Kasumi-1 (cell line): ENCODE results near the gene NUP50.

ENCODE experiments used
- DNase-seq, 2 experiments: peaks; one replicate each; lab custom pipeline; 2025; lab: John Stamatoyannopoulos, UW

Gene NUP50

DNA sequence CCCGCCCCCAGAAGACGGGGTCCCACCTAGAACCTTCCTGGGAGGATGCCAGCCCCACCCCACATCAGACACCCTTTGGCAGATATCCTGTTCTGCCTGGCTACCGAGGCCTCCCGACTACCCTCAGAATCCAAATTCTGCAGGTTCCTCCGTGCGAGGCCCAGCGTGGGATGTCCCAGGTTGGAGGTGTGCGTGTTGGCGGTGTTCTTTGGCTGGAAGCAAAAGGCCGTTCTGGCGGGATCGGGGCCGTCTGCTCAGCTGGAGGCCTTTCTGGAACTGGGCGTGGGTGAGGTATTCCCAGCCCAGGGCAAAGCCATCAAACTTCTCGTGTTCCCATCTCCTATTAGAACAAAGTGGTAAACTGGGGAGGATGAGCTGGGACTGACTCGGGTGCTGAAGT lies 32.6 kb downstream of the NUP50 start:
- no peak for DNase-seq

DNA sequence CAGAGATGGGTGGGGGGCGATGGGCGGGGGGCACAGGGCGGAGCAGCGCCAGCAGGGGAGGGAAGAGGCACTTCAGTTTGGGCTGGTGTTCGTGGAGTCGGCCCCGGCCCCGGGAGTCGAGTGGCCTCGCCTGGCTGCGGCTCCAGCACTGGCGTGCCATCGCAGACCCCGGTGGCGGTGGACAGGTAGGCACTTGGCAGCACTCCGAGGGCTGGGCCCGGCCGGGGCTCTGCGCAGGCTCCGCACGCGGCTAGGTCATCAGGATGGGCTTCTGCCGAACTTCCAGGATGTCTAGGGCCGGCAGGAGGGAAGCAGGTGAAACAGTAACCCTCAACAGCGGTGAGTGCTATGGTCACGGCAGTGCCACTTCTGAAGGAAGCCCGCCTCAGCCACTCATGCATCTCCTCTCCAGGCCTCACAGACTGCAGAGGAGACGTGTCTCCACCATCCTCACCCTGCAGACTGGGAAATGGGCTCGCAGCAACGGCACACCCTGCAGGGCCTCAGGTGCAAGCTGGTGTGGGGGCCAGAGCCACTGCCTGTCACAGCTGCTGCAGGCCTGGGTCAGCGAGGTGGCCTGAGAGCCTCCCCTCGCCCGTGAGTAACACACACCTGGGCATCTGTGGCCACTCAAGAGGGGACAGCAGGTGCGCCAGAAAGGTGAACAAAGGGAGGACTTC lies 33.3 kb downstream of the NUP50 start:
- no peak for DNase-seq

DNA sequence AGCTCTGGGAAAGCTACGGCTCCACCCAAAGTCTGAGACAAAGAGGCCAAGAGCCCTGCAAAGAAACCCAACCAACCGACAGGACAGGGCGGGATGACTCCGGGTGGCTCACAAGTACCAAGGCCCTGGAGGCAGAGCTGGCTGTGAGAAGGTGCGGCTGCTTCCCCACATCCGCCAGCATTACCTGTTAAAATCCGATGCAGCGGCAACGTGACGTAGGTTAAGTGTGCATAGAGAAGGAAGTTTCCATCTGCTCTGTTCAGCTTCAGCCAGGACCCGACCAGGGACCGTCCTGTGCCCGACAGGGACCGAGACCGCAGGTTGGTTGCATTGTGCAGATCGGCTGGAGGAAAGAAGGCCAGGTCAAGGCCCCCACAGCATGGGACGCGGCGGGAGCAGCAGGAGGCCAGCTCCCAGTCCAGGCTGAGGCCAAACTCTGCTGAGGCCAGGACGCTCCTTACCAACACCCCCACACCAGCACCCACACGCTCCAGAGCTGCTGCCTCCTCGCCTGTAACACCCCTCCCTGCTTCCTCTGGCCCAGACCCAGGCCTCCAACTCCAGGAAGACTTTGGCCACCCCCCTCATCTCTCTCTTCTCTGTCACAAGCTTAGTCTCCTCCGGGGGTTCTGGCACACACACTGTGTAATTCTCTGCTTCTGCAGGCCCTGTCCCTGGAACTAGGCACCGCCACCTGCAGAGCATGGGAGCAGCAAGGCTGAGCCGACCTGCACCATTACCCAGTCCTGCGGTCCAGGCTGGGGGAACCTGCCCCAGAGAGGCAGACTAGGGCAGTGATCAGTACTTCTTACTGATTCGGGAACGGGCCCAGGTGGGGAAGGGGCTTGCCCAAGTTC lies 34.1 kb downstream of the NUP50 start:
- DNase-seq, result no peak

DNA sequence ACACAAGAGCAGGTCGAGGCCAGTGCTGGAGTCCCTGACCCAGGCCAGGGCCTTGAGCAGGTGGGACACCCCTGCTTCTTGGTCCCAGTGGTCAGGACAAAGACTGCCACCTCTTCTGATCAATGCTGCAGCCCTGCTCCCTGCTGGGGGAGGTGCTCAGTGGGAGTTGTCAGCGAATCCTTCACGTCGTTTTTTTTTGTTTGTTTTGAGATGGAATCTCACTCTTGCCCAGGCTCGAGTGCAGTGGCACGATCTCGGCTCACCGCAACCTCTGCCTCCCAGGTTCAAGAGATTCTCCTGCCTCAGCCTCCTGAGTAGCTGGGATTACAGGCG lies 34.7 kb downstream of the NUP50 start:
- DNase-seq, result no peak

DNA sequence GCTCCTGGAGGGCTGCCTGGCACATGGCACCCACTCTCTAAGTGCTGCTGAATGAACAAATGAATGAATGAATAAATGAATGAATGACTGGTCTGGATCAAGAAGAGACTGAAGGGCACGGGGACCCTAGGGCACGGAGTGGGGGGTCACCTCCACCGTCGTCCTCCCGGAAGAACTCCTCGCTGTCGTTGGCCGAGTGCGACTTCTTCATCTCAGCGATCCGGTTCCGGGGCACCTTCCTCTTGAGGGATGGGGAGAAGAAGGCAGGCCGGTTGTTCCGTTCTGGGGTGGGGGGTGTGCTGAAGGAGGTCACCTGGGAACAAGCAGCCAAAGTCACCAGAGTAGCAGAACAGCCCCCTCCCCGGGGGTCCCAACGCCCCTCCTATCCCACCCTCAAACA lies 36.0 kb downstream of the NUP50 start:
- no peak for DNase-seq

DNA sequence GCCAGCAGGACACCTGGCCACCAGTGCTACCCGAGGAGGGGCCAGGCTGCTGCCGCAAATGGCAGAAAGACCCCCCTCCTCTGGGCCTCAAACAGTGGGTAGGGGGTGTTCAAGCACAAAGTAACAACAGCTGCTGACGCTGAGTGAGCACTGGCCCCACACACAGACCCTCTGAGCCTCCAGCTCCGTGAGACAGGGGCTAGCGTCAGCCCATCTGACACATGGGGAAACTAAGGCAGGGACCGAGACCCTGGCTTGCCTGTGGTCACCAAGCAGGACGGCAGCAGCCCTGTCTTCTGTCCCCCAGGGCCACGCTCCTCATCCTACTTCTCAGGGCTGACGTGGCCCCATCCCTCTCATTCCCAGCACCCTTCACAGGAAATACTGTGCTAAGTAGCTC lies 36.5 kb downstream of the NUP50 start:
- no peak for DNase-seq

DNA sequence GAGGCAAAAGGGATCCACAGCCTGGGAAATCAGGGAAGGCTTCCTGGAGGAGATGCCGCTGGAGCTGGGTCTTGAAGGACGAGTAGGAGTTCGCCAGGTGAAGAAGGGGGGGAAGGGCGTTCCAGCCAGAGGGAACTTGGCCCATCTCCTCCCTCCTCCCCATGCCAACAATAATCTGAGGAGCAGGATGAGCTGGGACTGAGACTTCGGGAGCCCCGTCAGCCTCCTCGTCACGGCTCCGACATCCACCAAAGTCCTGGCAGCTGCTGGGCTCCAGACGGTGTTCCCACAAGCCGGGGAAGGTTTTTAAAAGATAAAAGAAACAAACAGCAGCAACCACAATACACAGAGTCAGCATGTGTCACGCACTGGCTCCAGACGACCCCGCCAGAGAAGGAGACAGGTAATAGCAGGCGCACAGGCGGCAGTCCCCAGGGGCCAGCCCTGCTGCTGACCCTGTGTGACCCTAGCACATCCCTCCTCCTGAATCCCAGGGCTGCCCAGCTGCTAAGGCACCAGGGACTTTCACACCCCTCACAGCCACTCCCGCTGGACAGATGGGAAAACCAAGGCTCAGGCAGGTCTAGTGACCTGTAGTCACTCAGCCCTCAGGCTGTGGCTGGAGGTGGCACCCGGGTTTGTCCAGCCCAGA lies 37.3 kb downstream of the NUP50 start:
- DNase-seq, result no peak

DNA sequence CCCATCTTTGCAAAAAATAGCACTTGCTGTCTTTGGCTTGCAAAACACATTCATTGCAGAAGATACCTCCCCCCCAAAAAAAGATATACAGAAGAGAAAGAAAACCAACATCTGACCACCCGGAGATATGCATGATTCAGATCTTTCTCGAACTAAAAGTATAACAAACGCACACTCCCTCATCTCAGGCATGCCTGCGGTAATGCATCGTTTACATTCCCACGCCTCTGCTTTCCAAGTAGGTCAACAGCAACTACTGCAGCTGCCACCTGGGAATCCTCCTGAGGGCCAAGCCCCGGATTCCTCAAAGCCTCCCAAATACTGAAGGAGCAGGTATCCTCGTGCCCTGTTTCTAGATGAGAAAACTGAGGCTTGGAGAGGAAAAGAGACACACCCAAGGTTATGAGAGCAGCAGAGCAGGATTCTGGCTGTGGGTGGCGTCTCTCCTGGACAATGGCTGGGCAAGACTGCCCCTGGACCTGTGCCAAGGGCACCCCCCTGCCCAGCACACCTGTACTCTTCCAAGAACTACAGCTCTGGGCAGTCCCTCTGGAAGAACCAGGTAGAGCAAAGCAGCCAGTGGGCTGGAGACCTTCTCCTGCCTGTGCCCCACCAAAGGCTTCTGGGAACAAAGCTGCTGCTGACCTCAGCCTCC lies 38.1 kb downstream of the NUP50 start:
- DNase-seq, result no peak

DNA sequence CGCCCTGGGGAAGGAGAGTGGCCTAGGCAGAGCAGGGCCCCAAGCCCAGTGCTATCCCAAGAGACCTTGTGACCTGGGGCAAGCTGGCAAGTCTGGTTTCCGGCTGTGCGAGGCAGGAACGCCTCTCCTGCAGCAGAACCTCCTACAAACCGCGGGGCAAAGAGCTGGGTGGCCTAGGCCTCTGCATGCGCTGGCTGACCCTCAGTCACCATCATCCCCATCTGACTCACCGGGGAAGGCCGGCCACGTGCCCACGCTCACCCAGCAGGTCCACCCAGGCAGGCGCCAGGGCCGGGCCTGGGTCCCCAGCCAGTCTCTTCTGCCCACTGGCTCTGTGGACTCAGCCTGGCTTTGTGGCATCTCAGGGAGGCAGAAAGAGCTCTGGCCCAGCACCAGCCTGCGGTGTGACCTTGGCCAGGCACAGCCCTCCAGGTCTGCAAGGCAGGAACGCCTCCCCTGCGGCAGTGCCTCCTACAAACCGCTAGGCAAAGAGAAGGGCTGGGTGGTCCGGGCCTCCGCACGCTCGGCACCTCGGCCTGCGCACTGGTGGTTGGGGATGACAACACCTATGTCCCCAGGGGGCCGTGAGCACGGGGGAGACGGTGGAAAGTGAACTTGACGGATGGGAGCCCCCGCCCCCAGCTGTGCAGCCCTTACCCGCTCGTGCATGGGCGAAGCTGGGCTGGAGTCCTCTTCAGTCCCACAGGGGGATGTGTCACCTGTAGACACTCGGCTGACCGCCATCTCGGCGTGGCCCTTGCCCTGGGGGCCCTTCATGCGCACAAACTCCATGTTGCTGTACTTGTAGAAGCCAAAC lies 38.8 kb downstream of the NUP50 start:
- no peak for DNase-seq

DNA sequence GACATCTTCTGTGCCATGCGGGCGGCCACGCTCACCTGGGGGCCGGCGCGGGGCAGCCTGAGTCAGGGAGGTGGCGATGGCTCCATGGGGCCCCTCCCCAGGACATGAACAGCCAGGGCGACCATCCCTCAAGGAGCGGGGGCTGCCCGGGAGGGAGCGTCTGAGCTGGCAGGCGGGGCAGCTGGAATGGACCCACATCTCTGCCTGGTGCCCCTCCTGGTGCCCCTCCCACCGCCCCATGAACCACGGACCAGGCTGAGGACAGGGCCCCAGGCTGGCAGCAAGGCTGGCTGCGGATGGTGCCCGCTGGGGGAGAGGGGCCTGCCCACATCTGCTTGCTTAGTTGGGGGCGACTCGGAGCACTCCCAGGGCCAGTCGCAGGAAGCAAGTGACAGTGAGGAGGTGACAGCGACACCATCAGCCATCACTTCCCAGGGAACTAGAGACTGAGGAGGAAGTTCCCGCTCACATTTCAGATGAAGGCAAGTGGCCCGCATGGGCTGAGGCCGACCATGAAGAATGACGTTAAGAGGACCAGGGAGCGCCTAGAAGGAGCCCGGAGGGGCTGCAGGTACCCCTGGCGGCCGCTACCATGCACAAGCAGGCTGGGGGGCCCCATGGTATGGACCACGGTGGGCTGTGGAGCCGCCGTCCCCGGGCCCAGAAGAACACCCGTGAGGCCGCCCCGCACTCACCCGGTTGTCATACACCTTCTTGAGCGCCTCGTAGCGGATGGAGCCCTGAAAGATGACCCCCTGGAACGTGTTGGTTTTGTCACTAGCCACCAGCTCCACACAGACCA lies 39.6 kb downstream of the NUP50 start:
- no peak for DNase-seq

DNA sequence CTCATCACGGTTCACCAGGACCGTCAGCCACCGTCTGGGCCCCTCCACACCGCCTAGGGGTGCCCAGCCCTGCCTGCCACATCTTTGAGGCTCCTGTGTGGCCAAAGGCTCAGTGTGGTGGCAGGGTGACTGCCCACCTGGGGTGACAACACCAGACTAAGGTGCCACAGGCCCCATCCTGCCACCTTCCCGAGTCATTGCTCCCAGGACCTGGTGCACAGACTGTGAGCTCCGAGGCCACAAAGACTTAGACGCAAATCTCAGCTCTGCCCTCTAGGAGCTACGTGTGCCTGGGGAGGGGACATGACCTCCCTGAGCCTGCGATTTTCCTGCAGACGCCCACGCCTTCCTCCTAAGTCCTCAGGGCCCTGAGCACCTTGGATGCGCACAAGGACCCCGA lies 40.5 kb downstream of the NUP50 start:
- no peak for DNase-seq

DNA sequence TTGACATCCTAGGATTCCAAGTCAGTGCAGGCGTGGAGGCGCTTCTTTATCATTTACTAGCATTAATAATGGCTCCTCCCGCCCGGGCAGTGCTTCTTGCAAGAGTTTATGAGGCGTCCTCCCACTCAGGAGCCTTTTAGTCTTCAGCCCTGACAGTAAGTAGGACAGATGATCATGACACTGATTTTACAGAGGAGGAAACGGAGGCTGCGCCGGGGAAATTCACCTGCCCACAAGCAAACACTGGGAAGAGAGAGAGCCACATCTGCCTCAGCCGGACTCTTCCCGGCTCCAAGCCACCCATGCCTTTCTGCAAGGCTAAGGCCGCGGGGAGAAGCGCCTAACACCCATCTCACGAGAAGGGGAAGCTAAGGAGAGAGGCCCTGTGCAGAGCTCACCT lies 41.1 kb downstream of the NUP50 start:
- DNase-seq, result no peak

DNA sequence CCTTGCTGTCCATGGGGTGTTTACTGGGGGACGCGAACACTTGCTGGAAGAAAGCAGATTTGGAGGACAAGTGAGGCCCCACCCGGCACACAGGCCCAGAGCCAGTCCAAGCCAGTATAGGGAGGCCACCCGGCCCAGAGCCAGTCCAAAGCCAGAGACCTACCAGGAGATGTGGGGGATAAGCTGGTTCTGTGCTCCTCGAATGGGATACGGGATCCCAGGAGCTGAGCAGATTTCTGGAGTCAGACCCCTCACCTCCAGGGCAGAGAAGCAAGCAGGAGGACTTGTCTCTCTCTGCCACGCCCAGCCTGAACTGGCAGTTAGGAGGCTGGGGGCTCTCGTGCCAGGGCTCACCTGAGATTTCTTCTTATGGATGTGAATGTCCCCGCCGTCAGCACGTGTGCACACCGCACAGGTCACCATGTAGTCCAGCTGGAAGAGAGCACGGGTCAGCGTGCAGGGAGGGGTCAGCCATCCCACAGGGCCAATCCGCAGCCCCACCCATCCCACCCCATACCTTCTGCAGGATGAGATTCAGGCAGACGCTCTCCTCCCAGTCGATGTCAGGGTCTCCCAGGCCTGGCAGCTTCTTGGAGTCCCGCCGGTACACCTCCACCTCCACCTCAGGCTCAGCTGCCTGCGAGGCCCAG lies 41.7 kb downstream of the NUP50 start:
- DNase-seq, result no peak

DNA sequence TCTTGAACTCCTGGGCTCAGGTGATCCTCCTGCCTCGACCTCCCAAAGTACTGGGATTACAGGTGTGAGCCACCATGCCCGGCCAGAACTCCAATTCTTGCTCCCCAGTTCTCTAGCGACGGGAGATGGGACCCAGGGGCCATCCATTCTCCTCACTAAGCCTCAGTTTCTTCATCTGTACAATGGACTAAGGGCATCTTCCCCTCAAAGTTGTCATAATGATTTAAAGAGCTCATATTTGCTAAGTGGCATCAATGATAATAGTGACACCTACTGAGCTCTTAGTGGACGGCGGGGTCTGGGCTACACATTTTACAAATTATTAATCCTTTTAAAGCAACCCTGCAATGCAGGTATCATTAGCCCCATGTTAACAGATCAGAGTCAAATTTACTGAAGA lies 42.5 kb downstream of the NUP50 start:
- DNase-seq, result no peak

DNA sequence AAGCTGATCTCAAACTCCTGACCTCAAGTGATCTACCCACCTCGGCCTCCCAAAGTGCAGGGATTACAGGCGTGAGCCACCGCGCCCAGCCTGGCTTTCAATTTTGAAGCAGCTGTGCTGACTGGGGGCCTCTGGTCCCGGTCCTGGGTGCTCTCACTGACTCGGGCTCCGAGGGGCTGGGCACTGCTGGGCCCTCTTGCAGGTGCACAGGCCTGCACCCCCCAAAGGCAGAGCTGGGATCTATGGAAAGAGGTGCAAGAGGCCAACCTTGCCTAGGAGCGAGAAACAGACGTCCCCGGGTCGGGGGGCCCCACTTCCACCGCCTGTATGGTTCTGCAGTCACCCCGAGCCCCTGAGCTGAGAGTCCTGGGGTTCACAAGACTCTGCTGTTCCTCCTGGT lies 43.8 kb downstream of the NUP50 start:
- DNase-seq, result no peak

DNA sequence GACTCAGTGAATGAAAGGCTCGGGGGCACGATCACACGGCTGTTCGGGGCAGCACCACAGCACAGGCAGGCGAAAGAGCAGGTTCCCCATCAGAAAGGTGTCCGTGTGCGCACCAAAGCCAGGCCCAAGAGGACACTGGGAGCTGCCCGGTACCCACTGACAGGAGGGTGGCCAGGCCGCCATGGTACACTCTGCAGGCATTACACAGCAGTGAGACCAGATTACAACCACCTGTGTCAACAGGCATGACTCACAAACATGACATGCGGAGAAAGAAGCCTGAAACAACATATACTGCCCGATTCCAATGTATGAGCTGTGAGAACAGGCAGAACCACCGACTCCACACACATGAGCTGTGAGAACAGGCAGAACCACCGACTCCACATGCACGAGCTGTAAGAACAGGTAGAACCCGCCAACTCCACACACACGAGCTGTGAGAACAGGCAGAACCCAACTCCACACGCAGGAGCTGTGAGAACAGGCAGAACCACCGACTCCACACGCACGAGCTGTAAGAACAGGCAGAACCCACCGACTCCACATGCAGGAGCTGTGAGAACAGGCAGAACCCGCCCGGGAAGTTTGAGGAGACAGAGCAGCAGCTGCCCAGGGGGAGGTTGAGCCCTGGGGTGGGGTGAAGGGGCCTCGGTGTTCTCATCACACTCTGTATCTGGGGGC lies 44.4 kb downstream of the NUP50 start:
- DNase-seq, result no peak

DNA sequence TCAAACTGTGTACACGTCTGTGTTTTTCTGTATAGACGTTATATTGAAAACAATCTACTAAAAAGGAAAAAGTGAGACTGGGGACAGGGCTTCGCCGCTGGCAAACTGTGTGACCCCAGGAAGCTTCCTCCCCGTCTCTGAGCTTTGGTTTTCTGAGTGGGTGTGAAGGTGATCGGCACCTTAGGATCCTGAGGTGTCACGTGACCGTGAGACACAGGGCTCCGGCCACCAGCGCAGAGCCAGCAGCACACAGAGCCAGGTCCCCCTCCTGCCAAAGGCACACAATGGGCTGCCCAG lies 44.9 kb downstream of the NUP50 start:
- DNase-seq, result no peak

DNA sequence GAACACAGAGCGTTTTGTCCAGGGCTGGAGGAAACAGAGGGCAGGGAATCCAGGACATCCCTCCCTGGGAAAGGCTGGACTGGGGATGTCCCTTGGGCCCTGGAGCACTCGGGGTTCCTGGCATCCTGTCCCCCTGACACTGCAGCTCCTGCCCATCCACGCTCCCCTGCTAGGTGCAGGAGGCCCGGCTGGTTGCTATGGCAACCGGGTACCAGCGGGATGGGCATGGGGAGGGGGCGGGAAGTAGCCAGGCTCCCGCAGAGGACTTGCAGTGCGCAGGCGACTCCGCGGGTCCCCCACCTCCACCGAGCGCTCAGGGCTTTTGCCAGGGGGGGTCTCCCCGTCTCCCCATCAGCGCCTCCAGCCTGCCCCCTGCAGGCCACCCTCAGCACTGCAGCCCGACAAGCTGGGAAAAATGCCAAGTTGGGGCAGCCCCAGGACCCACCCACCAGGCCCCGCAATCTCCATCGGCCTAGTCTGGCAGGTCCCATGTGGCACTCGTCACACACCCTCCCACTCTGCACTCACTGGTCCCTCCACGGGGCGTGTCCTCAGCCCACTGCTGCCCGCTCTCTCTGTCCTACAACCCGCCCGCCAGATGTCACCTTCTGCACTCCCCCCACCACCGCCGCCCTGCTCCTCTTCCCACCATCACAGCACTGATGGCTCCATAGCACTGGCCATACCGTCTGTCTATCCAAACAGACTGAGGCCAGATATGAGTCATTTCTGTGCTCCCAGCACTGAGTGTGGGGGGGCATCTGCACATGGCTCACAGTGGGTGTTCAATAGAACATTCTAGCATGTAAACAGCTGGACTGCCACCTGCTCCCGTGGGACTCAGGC lies 45.5 kb downstream of the NUP50 start:
- no peak for DNase-seq

DNA sequence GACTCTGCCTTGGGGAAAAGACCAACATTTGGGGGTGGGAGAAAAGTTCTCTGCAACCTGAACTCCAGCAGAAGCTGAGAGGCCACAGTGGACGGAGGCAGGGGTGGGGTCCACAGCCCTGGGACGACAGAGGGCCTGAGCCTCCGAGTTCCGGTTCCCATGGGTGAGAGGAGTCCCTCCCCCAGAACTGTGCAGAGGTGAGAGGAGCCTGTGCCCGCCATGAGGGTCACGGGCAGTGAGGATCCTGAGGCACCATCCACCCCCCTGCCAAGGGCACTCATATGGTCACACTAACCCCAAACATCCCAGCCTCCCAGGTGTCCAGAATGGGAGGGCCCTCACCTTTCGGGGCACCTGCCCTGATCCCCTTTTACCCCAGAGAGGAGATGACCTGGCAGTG lies 46.4 kb downstream of the NUP50 start:
- no peak for DNase-seq
